Fibroblast of lung (primary cell): Measurements from ENCODE around the gene ICA1L. TPM values are rescaled to one million over a fixed set of nuclear protein-coding genes. Genes with fewer than 3 reads are reported as not detected.

ENCODE experiments used
- DNase-seq, 2 donors: peaks; one replicate each; pipeline versions ENCODE4 v3.0.0 to v3.0.0-alpha.2; 2010; ENCODE audit warnings: low read depth in 2 of 2
- H2AFZ ChIP-seq: 2 replicates; pipeline ENCODE4 v1.5.1; 2012; ENCODE audit warnings: low read length, control low read depth, inconsistent platforms
- H3K27ac ChIP-seq: 2 replicates; pipeline ENCODE4 v1.5.1; 2011; ENCODE audit warnings: low read length, control low read depth; ENCODE audit not compliant: insufficient read depth
- H3K27me3 ChIP-seq: 2 replicates; pipeline ENCODE4 v1.5.1; 2011; ENCODE audit warnings: mild to moderate bottlenecking, low read length; ENCODE audit not compliant: control insufficient read depth, insufficient read depth
- H3K36me3 ChIP-seq: 2 replicates; pipeline ENCODE4 v1.5.1; 2011; ENCODE audit warnings: low read length; ENCODE audit not compliant: control insufficient read depth, insufficient read depth
- H3K4me1 ChIP-seq: 2 replicates; pipeline ENCODE4 v1.5.1; 2011; ENCODE audit warnings: low read length; ENCODE audit not compliant: control insufficient read depth, insufficient read depth; ENCODE audit errors: extremely low read depth
- H3K4me2 ChIP-seq: 2 replicates; pipeline ENCODE4 v1.5.1; 2011; ENCODE audit warnings: low read length, control low read depth; ENCODE audit not compliant: insufficient read depth; ENCODE audit errors: extremely low read depth
- H3K4me3 ChIP-seq, 4 experiments: fragments of 200-600 bp in 1 of 4; sonication (generic) in 1 of 4; replicated peaks in 1 of 4; 2 replicates each; pipeline ENCODE4 v1.5.1; 2011 to 2016; ENCODE audit warnings: low read length in 4 of 4, low read depth in 3 of 4, mild to moderate bottlenecking in 3 of 4, control low read depth in 2 of 4, inconsistent platforms in 1 of 4, mixed read lengths in 1 of 4; ENCODE audit not compliant: insufficient read depth in 1 of 4; ENCODE audit errors: control extremely low read depth in 1 of 4
- H3K79me2 ChIP-seq: 2 replicates; pipeline ENCODE4 v1.5.1; 2012; ENCODE audit warnings: mild to moderate bottlenecking, low read length, inconsistent platforms; ENCODE audit not compliant: control insufficient read depth, insufficient read depth
- H3K9ac ChIP-seq: 2 replicates; pipeline ENCODE4 v1.5.1; 2011; ENCODE audit warnings: mild to moderate bottlenecking, low read length, control low read depth; ENCODE audit not compliant: insufficient read depth
- H3K9me3 ChIP-seq: 2 replicates; pipeline ENCODE4 v1.5.1; 2012; ENCODE audit warnings: low read depth, low read length; ENCODE audit not compliant: control insufficient read depth, insufficient read depth
- H4K20me1 ChIP-seq: 2 replicates; pipeline ENCODE4 v1.5.1; 2011; ENCODE audit warnings: low read length; ENCODE audit not compliant: control insufficient read depth, insufficient read depth; ENCODE audit errors: extremely low read depth
- CTCF ChIP-seq, 2 donors: IDR thresholded peaks in 1 of 2; conservative IDR thresholded peaks in 1 of 2; 1 replicate in 1 of 2; 2 replicates in 1 of 2; pipeline ENCODE4 v1.5.1; 2011 to 2012; ENCODE audit warnings: low read length in 2 of 2, control low read depth in 1 of 2, inconsistent platforms in 1 of 2, low read depth in 1 of 2, mild to moderate bottlenecking in 1 of 2
- EZH2 ChIP-seq: IDR thresholded peaks from 2 replicates; pipeline ENCODE4 v1.5.1; 2012; ENCODE audit warnings: low read length, control low read depth, mild to moderate bottlenecking; ENCODE audit errors: missing control alignments
- polyA plus RNA-seq, 2 donors: library from polyadenylated mRNA; depleted of rRNA in 1 of 2; stranded (reverse) in 1 of 2; unstranded in 1 of 2; fragments of >200 nt; gene quantifications; 2 replicates each; pipeline ENCODE4 v1.2.1, GENCODE V29; 2011 to 2012; ENCODE audit warnings: missing spikeins in 1 of 2
- total RNA-seq: library from RNA; depleted of rRNA; stranded (reverse); fragments of >200 nt; gene quantifications from 2 replicates; pipeline ENCODE4 v1.2.1, GENCODE V29; 2014

Gene ICA1L
- total and polyA plus RNA-seq, 2 donors (not counting 1 experiment from before 2014, with no cell fraction given) = 3.1 to 4.6 TPM

- Histone ChIP-seq H3K9ac (no peak overlapping the region), H3K9me3 (no peaks in the 10 kb centered on the region), H3K4me1 (peaks cover 3% of the 10 kb centered on the region), H2AFZ (no peak overlapping the region), H3K27me3 (no peaks in the 10 kb centered on the region), H3K36me3 (no peaks in the 10 kb centered on the region), H3K27ac (no peak overlapping the region), H4K20me1 (no peaks in the 10 kb centered on the region), H3K4me2 (no peak overlapping the region), H3K79me2 (no peaks in the 10 kb centered on the region), H3K4me3 (no peak overlapping the region)
- no peak for TF ChIP-seq EZH2
- no peak for TF ChIP-seq CTCF (conservative IDR thresholded peaks at IDR 0.05 in 1 of 2, IDR thresholded peaks at IDR 0.05 in 1 of 2; ENCODE audit: low read depth in 1 of 2, low read length in 2 of 2)
- no peak for DNase-seq
Observed at GRCh38 chr2:202782940-202783558, 88.5 kb downstream of the ICA1L start.

- no peak overlapping the region for H2AFZ ChIP-seq
- H3K4me2 ChIP-seq = no peak overlapping the region
- H3K4me1 ChIP-seq = peaks cover 3% of the 10 kb centered on the region
- no peaks in the 10 kb centered on the region for H3K79me2 ChIP-seq
- TF ChIP-seq EZH2 = no peak
- no peak for TF ChIP-seq CTCF (conservative IDR thresholded peaks at IDR 0.05 in 1 of 2, IDR thresholded peaks at IDR 0.05 in 1 of 2; ENCODE audit: low read depth in 1 of 2, low read length in 2 of 2)
- H3K36me3 ChIP-seq = no peaks in the 10 kb centered on the region
- H3K9me3 ChIP-seq = no peaks in the 10 kb centered on the region
- no peaks in the 10 kb centered on the region for H3K27me3 ChIP-seq
- H3K4me3 ChIP-seq = no peak overlapping the region
- H3K9ac ChIP-seq = no peak overlapping the region
- peak; percentile 41 to 89 for DNase-seq
- H3K27ac ChIP-seq = no peak overlapping the region
- H4K20me1 ChIP-seq = no peaks in the 10 kb centered on the region
Observed at GRCh38 chr2:202780514-202781021, 91.0 kb downstream of the ICA1L start.

GRCh38 chr2:202778217-202778616 is 93.3 kb downstream of the ICA1L start:
- DNase-seq = no peak
- peaks cover 3% of the 10 kb centered on the region for H3K4me1 ChIP-seq
- no peak overlapping the region for H3K9ac ChIP-seq
- no peaks in the 10 kb centered on the region for H4K20me1 ChIP-seq
- H3K36me3 ChIP-seq = no peaks in the 10 kb centered on the region
- H2AFZ ChIP-seq = no peak overlapping the region
- H3K27ac ChIP-seq = no peak overlapping the region
- no peak overlapping the region for H3K4me3 ChIP-seq
- no peaks in the 10 kb centered on the region for H3K79me2 ChIP-seq
- no peaks in the 10 kb centered on the region for H3K9me3 ChIP-seq
- TF ChIP-seq EZH2 (no peak), CTCF (conservative IDR thresholded peaks at IDR 0.05 in 1 of 2, IDR thresholded peaks at IDR 0.05 in 1 of 2; ENCODE audit: low read depth in 1 of 2, low read length in 2 of 2) (no peak)
- H3K27me3 ChIP-seq = no peaks in the 10 kb centered on the region
- H3K4me2 ChIP-seq = no peak overlapping the region
